Heart right ventricle (tissue), 16 donors: ENCODE measurements around the gene CLDN15. TPM values are rescaled to one million over a fixed set of nuclear protein-coding genes. Genes with fewer than 3 reads are reported as not detected.
A peak's percentile ranks its signal among the peaks of the same experiment; 100 is the strongest.
"Not testable (repeated sequence)": the region's sequence is repeated elsewhere in the genome, so short reads cannot be mapped to it uniquely, and the experiment has no call there.

Source experiments
- ATAC-seq, 8 donors: fragments of 200-7000 bp; cut with Tn5 transposase; one replicate each; pipeline ENCODE4 v1.9.1; 2020; ENCODE audit warnings: mild to moderate bottlenecking in 8 of 8, moderate library complexity in 8 of 8, moderate number of reproducible peaks in 1 of 8
- DNase-seq, 2 donors: peaks; one replicate each; pipeline ENCODE4 v3.0.0-alpha.2; 2020
- H3K27ac ChIP-seq, 10 donors: fragments of 200-600 bp; sonication (generic) in 2 of 10; one replicate each; pipeline versions ENCODE4 v1.5.0 to v1.8.0; 2020 to 2022; ENCODE audit warnings: mild to moderate bottlenecking in 3 of 10
- H3K27me3 ChIP-seq, 7 donors: fragments of 200-600 bp; one replicate each; pipeline ENCODE4 v1.8.0; 2021 to 2022; ENCODE audit warnings: mild to moderate bottlenecking in 2 of 7
- H3K36me3 ChIP-seq, 9 donors: fragments of 200-600 bp; sonication (generic) in 1 of 9; one replicate each; pipeline versions ENCODE4 v1.5.0 to v1.8.0; 2020 to 2022; ENCODE audit warnings: mild to moderate bottlenecking in 2 of 9
- H3K4me1 ChIP-seq, 9 donors: fragments of 200-600 bp; sonication (generic) in 1 of 9; one replicate each; pipeline versions ENCODE4 v1.5.0 to v1.8.0; 2020 to 2022; ENCODE audit warnings: mild to moderate bottlenecking in 4 of 9
- H3K4me3 ChIP-seq, 10 donors: fragments of 200-600 bp; sonication (generic) in 2 of 10; one replicate each; pipeline versions ENCODE4 v1.5.0 to v1.8.0; 2020 to 2022; ENCODE audit warnings: mild to moderate bottlenecking in 7 of 10, moderate library complexity in 2 of 10
- H3K9me3 ChIP-seq, 11 donors: fragments of 200-600 bp in 10 of 11; sonication (generic) in 2 of 11; one replicate each; pipeline versions ENCODE4 v1.5.0 to v1.8.0; 2013 to 2022; ENCODE audit warnings: mild to moderate bottlenecking in 2 of 11, control low read depth in 1 of 11, moderate library complexity in 1 of 11
- CTCF ChIP-seq, 9 donors: fragments of 200-600 bp; sonication (generic) in 2 of 9; IDR thresholded peaks; one replicate each; pipeline versions ENCODE4 v1.5.0 to v1.8.0; 2021 to 2022; ENCODE audit warnings: antibody characterized with exemption in 9 of 9, mild to moderate bottlenecking in 5 of 9, moderate library complexity in 1 of 9
- WGBS, 2 donors: extraction: QIAGEN DNeasy Blood & Tissue Kit; methylation state at CpG; one replicate each; pipeline ENCODE4 v1.1.7; 2013; ENCODE audit warnings: inconsistent platforms in 1 of 2; 5-methylcytosine and 5-hydroxymethylcytosine counted together
- intact Hi-C, 10 donors: fragments of 100-400 bp; cut with DNase I; formaldehyde crosslinking; loops; one replicate each; pipeline versions ENCODE4 v1.11.1 to v1.14.2; 2022
- polyA plus RNA-seq, 2 donors: library from polyadenylated mRNA; stranded (reverse); fragments of 200-250 nt; gene quantifications; one replicate each; pipeline ENCODE4 v1.2.3, GENCODE V29; 2013
- total RNA-seq, 10 donors: library from RNA; stranded (reverse); fragmentation: NEBNext Ultra II Directional in 3 of 10; extraction: Animal tissue kit (Norgen Biotek cat#: 25700) in 3 of 10; gene quantifications; one replicate each; pipeline versions ENCODE4 v1.2.1 to v1.2.4, GENCODE V29; 2021 to 2023
- donor health status: Arrhythmogenic right ventricular cardiomyopathy.
- donor health status: ischemic (EF 13 %, LVEDD 7.1; RV severe dilation, severe dysfunction).
- donor health status: healthy with polysubstance abuse.
- donor health status: DM: no; HTN: yes; CAD: no.
- donor health status: DM: no; HTN: no; CAD: no.
- donor health status: ischemic (EF 25% LVEDD 6.9; RV normal size, moderate dysfunction).
- donor health status: ischemic (EF 25% LVEDD 5.7; RV mildly dilated, moderate dysfunction).
- donor health status: healthy.
- donor health status: DM: yes; HTN: yes; CAD: no.
- donor health status: Ischemic cardiomyopathy.
- donor health status: ischemic (EF 35%, LVEDD 5.7; RV mildly dilated, moderate dysfunction).
- donor health status: nonischemic (EF 11% LVEDD 7.7; RV severe dilation, severe dysfunction).
- donor health status: DM: yes; HTN: yes; CAD: no.
- donor health status: PGD.
- donor health status: ischemic (EF 29% LVEDD 5.4; RV normal size, mild dysfunction).
- donor health status: nonischemic (EF 23%, LVEDD 6.1; RV moderate dilation, normal function).

Gene CLDN15
- total and polyA plus RNA-seq, 12 donors: 1.2 to 5.4 (median 2.0) TPM

- Histone ChIP-seq H3K4me1 (peaks cover 4 to 15% (median 12%) of the 10 kb centered on the region in 9 donors), H3K4me3 (no peak overlapping the region), H3K36me3 (peaks cover 0 to under 1% (median 0%) of the 10 kb centered on the region in 9 donors), H3K27me3 (no peaks in the 10 kb centered on the region), H3K27ac (no peak overlapping the region), H3K9me3 (no peaks in the 10 kb centered on the region)
- DNase-seq: no peak
- TF ChIP-seq CTCF (IDR thresholded peaks at IDR 0.05): no peak
- intact Hi-C loops: no loop called here
- WGBS, 2 donors: 70 to 79% methylated on average over 4 of the region's 4 CpGs
- ATAC-seq: no peak
Measured at GRCh38 chr7:101255796-101256195, 18.2 kb upstream of the CLDN15 start.

- peaks cover 7 to 24% (median 20%) of the 10 kb centered on the region in 9 donors for H3K4me1 ChIP-seq
- H3K9me3 ChIP-seq, H3K4me3 ChIP-seq, DNase-seq, H3K27ac ChIP-seq, intact Hi-C loops, ATAC-seq, H3K27me3 ChIP-seq: not testable (repeated sequence)
- peaks cover 0 to 24% (median 0%) of the 10 kb centered on the region in 9 donors for H3K36me3 ChIP-seq
- WGBS, 2 donors: 83 to 90% methylated on average over 5 of the region's 5 CpGs
Measured at GRCh38 chr7:101253199-101253598, 15.6 kb upstream of the CLDN15 start.

DNA sequence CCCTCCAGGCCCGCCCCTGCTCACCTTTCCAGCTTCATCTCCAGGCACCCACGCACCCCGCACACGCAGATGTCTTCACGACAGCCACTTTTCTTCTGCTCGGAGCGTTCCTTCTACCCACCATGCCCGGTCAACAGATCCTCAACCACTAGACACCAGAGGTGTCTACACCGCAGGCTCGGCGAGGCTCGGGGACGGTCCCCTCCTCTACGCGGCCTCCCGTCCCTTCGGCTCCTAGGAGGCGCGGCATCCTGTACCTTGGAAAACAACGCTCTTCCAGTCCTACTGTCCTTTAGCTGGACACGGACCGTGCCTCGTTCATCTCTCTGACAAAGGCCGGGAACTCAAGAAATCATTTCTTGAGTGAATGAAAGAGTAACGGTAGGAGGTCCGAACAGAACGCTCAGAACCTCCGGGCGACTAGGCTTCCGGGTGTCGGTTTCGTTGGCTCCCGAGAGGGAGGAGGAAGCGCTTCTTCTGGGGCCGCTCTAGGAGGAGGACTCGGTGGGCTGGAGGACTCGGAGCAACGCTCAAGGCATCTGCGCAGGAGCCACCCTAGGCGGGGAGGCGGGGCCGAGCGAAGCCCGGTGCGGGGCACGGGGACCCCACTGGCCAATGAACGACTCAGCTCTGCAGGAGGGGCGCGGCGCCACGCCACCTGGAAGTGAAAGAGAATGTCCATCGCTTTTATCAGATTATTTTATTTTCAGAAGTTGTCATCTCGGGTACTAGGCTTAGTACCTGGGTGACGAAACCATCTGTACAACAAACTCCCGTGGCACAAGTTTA lies 14.5 kb upstream of the CLDN15 start:
- DNase-seq: peak; percentile 99
- Histone ChIP-seq H3K27ac (peak overlapping the region in 9 of 10 donors; percentile 47 to 86 (median 67)), H3K4me1 (peaks cover 7 to 24% (median 20%) of the 10 kb centered on the region in 9 donors), H3K36me3 (peaks cover 0 to 33% (median 0%) of the 10 kb centered on the region in 9 donors), H3K4me3 (peak overlapping the region; percentile 60 to 98 (median 80)), H3K9me3 (no peaks in the 10 kb centered on the region), H3K27me3 (no peaks in the 10 kb centered on the region)
- 0% methylated on average over 55 of the region's 55 CpGs for WGBS, 2 donors
- peak; percentile 100 for ATAC-seq
- intact Hi-C loops: no loop called here
- TF ChIP-seq CTCF (IDR thresholded peaks at IDR 0.05): no peak

DNA sequence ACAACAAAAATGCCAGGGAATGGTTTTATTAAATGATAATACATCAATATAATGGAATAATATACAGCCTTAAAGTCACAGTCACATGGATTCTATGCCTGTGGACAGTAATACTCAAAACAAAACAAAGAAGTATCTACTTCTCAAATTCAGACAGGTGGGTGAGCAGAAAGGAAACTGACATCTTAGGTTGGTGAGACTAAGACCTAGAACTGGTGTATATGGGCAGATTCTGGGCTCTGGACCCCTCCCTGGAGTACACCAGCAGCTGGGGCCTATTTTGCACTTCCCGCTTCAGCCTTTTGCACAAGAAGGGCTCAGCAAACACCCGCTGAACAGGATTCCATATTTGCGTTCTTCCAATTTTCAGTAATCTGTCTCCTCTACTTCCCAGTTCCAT lies 12.7 kb upstream of the CLDN15 start:
- ATAC-seq: no peak
- DNase-seq: no peak
- intact Hi-C loops: no loop called here
- Histone ChIP-seq H3K4me3 (peak overlapping the region in 1 of 10 donors; percentile 91), H3K9me3 (no peaks in the 10 kb centered on the region), H3K27me3 (no peaks in the 10 kb centered on the region), H3K36me3 (peaks cover 0 to 37% (median 0%) of the 10 kb centered on the region in 9 donors), H3K4me1 (peaks cover 7 to 36% (median 31%) of the 10 kb centered on the region in 9 donors), H3K27ac (no peak overlapping the region)
- WGBS, 2 donors: 93 to 94% methylated on average over 3 of the region's 3 CpGs
- no peak for TF ChIP-seq CTCF (IDR thresholded peaks at IDR 0.05)

- intact Hi-C loops: no loop called here
- H3K4me3 ChIP-seq: no peak overlapping the region
- DNase-seq (no peak), ATAC-seq (no peak)
- no peaks in the 10 kb centered on the region for H3K27me3 ChIP-seq
- TF ChIP-seq CTCF (IDR thresholded peaks at IDR 0.05): no peak
- 97 to 100% methylated on average over 5 of the region's 5 CpGs for WGBS, 2 donors
- peaks cover 14 to 48% (median 45%) of the 10 kb centered on the region in 9 donors for H3K4me1 ChIP-seq
- no peaks in the 10 kb centered on the region for H3K9me3 ChIP-seq
- peaks cover 0 to 40% (median 0%) of the 10 kb centered on the region in 9 donors for H3K36me3 ChIP-seq
- H3K27ac ChIP-seq: no peak overlapping the region
Measured at GRCh38 chr7:101248276-101248675, 10.7 kb upstream of the CLDN15 start.
